ENCODE data around the gene LITAF.
A peak's percentile ranks its signal among the peaks of the same experiment; 100 is the strongest.
"Not testable (repeated sequence)": the region's sequence is repeated elsewhere in the genome, so short reads cannot be mapped to it uniquely, and the experiment has no call there.

Gene LITAF

GRCh38 chr16:11597235-11598095 lies 10.7 kb upstream of the LITAF start:
- DNase-seq: no peak

DNA sequence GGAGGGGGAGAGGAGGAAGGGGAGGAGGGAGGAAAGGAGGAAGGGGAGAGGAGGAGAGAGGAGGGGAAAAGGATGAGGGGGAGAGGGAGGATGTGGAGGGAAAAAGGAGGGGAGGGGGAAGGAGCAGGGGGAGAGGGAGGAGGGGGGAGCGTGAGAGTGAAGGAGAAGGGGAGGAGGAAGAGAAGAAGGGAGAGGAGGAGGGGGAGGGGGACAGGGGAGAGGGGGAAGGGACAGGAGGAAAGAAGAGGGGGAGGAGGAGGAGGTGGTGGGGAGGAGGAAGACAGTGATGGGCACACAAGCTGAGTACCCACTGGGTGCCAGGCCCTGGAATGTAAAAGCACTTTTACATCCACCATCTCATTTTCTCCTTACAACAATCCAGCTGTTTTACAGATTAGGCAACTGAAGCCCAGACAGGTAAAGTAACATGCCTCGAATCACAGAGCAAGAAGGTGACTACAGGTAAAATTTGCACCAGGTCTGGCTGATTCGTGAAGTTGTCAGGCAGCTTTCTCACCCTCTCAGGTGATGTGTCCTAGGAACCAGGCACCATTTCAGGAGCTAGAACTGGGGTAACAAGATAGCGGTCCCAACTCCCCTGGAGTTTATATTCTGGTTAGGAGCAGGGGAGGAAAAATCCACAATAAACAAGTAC lies 10.0 kb upstream of the LITAF start:
- no peak for DNase-seq

DNA sequence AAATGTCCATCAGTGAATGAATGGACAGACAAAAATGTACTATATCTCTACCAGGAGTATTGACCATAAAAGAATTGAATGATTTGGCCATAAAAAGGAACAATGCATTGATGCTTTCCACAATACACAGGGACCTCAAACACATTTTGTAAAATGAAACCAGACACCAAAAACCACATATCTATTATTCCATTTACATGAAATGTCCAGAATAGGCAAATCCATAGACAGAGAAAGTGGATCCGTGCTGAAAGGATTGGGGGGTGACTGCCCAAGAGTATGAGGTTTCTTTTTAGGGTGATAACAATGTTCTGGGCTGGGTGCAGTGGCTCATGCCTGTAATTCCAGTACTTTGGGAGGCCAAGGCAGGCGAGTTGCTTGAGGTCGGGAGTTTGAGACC lies 6.9 kb upstream of the LITAF start:
- DNase-seq: no peak

GRCh38 chr16:11593076-11593475 lies 6.4 kb upstream of the LITAF start:
- DNase-seq: not testable (repeated sequence)

- not testable (repeated sequence) for DNase-seq
Observed at GRCh38 chr16:11591630-11592029, 4.9 kb upstream of the LITAF start.

DNA sequence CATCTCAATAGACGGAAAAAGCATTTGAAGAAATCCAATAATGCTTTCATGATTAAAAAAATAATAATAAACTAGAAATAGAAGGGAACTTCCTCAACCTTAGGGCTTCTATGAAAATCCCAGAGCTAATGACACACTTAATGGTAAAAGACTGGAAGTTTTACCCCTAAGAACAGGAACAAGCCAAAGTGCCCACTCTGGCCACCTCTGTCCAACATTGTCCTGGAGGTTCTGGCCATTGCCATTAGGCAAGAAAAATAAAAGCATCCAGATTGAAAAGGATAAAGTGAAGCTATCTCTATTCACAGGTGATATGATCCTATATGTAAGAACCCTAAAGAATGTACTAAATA lies 2.5 kb upstream of the LITAF start:
- DNase-seq: no peak

DNA sequence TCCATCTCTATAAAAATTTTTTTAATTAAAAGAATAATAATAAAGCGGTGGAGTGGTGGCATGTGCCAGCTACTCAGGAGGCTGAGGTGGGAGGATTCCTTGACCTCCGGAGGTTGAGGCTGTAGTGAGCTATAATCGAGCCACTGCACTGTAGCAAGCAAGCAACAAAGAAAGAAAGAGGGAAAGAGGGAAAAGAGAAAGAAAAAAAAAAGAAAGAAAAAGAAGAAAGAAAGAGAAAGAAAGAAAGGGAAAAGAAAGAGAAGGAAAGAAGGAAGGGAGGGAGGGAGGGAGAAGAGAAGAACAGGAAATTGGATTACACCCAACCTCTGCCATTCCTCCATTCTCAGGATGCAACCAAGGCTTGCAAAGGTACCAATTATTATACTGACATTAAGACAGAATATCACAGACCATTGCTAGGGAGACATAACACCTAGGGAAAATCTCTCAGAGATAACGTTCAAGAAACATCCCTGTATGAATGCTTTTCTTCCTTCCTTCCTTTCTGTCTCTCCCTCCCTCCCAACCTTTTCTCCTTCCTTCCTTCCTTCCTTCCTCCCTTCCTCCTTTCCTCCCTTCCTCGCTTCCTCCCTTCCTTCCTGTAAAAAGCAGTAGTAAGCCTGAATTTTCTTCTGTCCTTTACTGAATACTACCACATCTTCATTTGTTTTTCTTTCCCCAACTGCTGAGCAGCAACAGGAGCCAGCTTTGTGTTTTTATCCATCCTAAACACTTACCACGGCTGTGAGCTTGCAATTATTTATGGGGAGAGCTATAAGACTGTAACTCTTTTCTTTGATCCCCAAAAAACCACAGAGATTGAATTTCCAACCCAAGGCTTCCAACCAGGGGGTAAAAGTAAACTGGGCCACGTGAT lies 1.8 kb upstream of the LITAF start:
- DNase-seq: no peak

DNA sequence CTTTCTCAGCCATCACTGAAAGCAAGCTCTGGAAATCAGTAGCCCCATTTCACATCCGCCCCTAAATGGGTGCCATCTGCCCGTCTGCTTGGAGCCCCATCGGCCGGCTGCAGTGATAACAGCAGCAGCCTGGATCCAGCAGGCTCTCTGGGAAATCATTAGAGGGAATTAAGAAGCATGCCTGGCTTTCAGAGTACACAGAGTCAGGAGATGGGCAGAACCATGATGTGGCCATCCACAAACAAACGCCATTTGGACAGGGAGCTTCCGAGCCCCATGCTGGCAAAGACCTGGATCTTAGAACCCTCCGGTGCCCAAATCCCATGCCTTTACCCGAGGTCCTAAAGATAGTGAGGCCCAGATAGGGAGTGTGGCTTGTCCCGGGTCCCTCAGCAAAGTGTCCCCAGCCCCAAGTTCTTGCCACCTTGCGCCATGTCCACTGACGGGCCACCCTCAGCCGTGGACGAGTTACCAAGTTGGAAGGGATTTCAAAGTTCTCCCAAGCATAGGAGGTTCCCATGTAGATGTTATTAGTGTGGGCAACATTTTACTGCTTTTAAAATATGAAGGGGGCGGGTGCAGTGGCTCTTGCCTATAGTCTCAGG lies 1.0 kb upstream of the LITAF start:
- DNase-seq: no peak

DNA sequence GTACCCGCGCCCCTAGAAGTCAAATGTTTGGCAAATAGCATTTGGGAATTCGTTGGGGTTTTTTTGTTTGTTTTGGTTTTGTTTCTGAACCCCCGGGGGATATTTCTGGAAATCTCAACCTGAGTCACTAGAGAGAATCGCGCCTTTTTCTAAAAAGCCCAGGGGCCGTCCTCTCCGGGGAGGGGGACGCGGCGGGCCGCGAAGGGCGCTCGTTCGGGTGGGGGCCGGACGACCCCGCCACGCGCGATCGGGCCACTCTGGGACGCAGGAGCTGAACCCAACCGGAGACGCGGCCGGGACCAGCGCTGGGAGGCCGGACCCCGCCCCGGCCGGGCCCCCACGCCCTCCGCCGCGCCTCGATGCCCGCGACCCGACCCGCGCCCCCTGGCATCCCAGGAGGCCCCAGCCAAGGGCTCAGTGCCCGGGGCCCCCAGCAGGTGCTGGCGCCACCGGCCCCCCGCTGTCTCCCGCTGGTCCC lies 302 bp downstream of the LITAF start:
- DNase-seq: peak; percentile 43

DNA sequence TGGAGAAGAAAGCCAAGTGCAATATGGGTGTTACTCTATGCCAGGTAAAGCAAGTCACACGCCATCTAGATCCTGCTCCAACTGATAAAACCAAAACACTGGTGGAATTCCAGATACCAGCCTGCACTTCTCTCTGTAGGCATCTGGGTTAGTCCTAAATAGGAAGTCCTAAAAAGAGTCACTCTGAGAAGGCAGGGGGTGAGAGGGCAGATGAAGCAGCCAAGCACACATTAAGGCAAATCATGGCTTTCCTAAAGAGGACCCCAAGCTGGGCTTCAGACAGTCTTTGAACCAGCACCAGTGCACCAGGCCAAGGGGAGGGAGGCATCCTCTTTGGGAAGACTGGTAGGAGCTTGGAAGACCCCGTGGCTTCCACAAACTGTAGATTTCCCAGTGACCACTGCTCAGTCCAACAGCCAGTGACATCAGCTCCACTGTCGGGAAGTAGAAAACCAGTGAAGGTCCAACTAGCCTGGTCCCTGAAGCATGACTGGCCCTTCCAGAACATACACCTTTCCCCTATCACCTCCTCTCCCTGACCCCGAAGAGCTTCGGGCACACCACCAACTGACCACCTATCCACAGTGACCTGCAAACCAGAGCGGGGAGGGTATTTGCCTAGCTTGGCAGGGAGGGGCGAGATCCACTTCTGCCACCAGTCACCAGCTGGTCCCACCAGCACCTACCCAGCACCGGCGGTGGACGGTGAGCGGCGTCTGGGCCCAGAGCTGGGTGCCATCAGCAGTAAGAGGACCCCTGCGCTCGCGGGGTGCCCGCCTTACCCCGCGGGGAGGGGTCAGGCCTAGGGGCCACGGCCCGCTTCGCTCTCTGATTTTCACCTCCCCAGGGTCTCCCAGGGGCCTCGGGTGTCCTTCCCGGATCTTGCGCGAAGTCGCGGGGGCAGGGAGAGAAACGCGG lies 1.0 kb downstream of the LITAF start:
- peak; percentile 34 for DNase-seq

DNA sequence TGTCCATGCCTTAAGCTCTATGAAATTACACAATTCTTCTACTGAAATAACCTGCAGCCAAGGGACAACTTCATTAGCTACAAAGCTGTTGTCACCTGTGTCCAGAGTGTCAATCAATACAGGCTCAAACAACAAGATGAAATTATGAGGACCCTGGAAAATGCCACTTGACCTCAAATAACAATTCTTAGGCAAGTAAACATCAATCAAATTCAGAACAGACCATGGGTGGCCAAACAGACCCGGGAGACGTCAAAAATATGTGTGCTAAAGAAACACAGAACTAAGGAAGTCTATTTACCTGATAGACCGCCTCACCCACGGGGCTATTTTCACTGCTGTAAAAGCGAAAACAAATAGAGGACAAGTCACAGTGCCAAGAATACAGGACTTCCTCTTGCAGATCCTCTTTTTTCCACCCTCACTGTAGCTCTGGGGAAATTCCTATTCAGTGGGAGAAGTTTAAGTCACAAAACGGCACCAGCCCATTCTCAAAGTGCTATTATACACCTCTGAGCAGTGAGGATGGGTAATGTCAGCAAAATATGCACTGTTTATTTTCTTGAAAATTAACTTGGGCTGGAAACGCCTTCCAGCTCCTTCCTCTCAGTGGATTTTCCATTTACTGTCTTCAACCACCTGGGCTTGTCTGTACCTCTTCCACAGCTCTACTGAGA lies 2.7 kb downstream of the LITAF start:
- no peak for DNase-seq

DNA sequence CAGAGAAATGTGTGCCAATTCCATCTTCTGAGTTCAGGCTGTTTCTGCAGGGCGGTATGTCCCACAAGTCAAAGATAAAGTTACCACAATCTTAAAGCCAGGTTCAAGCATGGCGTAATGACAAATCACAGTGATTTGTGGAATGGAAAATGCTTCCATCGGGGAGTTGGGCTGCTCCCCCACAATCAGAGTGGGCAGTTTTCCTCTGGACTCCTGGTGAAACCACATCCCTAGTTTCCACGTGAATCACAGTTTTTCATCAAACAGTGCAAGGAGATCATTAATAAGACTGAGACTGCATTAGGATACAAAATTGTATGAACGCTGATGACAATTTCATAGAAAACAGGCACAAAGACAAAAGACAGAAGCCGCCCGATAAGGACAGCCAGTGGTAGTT lies 3.6 kb downstream of the LITAF start:
- no peak for DNase-seq

GRCh38 chr16:11582157-11582814 lies 4.4 kb downstream of the LITAF start:
- no peak for DNase-seq

GRCh38 chr16:11581678-11582077 lies 5.0 kb downstream of the LITAF start:
- DNase-seq: no peak

DNA sequence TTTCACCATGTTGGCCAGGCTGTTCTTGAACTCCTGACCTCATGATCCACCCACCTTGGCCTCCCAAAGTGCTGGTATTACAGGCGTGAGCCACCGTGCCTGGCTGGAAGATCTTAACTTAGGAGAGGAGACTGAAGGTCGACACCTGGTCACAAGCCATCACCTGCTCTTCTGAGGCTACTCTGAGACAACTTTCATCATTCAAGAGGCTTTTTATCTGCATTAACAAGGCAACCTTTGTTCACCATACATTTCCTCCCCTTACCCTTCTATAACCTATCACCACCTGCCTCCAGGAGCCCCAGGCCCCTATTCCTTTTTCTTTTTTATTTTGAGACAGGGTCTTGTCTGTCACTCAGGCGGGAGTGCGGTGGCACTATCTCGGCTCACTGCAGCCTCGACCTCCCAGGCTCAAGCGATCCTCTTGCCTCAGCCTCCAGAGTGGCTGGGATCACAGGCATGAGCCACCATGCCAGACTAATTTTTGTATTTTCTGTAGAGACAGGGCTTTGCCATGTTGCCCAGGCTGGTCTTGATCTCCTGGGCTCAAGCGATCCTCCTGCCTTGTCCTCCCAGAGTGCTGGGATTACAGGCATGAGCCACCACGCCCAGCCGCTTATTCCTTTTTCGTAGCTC lies 6.2 kb downstream of the LITAF start:
- no peak for DNase-seq

DNA sequence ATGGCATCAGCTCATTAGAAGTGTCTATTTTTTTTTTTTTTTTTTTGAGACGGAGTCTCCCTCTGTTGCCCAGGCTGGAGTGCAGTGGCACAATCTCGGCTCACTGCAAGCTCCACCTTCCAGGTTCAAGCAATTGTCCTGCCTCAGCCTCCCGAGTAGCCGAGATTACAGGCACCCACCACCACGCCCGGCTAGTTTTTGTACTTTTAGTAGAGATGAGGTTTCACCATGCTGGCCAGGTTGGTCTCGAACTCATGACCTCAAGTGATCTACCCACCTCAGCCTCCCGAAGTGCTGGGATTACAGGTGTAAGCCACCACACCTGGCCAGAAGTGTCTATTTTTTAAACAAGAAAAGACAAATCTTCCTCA lies 9.4 kb downstream of the LITAF start:
- DNase-seq: not testable (repeated sequence)

DNA sequence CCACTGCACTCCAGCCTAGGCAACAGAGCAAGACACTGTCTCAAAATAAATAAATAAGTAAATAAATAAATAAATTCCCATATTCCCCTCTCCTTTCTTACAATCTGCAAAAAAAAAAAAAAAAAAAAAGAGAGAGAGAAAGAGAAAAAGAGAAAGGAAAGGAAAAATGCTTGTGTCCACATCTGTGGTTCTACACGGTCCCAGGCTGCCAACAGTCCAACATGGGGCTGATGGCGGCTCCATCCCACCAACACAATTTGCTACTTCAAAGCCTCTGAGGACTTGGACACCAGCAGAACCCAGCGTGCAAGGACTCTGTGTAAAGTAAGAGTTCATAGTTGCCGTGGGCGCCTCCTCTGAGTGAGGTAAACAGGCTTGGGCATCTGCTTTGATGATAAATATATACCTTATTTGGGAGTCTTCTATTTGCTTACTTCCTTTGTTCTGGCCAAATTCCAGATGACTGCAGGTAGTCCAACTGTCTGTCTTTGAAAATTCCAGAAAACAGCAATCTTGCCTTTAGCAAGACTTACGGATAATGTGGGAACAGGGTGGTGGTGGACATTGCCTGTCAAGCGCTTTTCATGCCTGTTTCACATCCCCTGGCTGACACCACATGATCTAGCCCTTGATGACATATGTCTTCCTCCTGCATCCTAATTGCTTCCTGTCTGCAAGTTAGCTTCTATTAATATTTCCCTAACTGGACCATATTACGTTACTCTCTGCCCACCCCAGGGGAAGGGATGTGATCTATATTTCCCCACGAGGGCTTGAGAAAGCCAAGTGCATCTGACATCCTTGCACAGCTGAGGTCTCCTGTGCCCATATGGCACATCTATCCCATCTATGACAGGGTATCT lies 10.1 kb downstream of the LITAF start:
- DNase-seq: no peak

GRCh38 chr16:11575223-11575589 lies 11.5 kb downstream of the LITAF start:
- no peak for DNase-seq

DNA sequence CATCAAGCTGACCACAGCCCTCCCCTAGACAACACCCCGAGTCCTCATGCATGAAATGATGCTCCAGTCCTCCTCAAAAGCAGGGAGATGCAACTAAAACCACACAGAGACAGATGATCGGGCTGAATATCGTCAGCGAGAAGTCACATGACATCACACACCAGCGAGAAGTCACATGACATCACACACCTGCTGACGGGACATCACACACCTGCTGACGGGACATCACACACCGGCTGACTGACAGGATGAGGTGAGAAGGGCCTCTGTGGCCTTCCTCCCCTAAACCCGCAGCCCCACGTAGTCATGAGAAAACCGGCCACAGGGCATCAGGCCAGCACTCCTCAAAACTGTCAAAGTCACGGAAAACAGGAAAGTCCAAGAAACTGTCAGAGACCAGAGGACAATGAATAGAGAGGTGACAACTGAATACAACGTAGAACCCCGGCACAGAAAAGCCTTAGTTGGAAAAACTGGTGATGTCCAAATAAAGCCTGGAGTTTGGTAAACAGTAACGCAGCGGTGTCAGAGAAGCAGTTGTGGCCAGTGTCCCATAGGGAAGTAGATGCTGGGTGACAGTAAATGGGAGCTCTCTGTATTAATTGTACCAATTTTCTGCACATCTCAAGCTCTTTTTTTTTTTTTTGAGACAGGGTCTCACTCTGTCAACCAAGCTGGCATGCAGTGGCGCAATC lies 14.3 kb downstream of the LITAF start:
- peak; percentile 20 for DNase-seq
